Measurements from ENCODE around the gene COPS9.
A peak's percentile ranks its signal among the peaks of the same experiment; 100 is the strongest.

COPS9 gene

DNA sequence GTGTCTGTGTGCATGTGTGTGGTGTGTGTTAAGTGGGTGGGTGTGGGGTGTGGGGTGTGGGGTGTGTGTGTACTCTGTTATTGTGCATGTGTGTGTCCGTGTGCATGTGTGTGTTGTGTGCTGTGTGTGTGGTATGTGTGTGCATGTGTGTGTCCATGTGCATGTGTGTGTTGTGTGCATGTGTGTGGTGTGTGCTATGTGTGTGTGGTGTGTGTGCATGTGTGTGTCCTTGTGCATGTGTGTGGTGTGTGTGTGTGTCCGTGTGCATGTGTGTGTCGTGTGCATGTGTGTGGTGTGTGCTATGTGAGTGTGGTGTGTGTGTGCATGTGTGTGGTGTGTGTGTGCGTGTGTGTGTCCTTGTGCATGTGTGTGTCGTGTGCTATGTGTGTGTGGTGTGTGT lies 11.3 kb upstream of the COPS9 start:
- DNase-seq, result no peak

- DNase-seq, result no peak
Observed at GRCh38 chr2:240146627-240147278, 10.6 kb upstream of the COPS9 start.

DNA sequence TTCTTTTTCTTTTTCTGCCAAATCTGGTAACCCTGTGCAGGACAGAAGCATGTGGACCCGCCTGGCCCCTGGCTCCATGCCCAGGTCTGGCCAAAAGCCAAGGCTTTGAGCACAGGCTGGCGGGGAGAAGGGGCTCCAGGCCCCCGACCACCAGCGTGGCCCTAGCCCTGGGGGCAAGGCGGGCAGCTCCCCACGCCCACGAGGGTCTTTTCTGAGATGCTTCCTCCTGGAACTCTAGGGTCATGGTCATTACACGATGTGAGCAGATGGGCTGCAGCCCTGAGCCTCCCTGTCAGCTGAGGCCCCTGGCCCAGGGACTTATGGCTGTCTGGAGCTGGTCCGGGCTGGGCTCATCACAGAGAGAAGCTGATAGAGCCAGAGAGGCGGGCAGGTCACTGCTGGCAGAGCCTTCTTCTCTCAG lies 10.0 kb upstream of the COPS9 start:
- DNase-seq, result no peak

DNA sequence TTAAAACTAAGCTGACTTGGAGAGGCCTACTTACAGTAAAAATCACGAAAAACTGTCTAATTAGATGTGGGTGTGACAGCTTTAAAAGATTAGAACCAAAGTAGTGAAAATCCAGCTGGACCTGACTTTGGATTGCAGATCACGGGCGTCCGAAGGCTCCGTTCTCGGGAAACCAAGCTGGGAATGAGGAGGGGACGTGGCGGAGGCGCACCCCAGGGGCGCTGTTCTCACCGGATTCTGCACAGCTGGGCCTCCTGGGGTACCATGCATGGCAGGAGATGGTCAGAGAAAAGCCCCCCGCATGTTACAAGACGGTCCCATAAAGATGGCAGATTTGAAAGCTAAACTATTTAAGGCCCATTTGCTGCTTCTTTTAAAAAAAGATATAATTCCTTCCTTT lies 9.4 kb upstream of the COPS9 start:
- no peak for DNase-seq

GRCh38 chr2:240144649-240145261 lies 8.7 kb upstream of the COPS9 start:
- no peak for DNase-seq

- DNase-seq, result peak; percentile 70 to 83 (median 78)
Observed at GRCh38 chr2:240143801-240144648, 7.9 kb upstream of the COPS9 start.

GRCh38 chr2:240143276-240143675 lies 7.2 kb upstream of the COPS9 start:
- DNase-seq, result no peak

- DNase-seq, result no peak
Observed at GRCh38 chr2:240142859-240143258, 6.8 kb upstream of the COPS9 start.

DNA sequence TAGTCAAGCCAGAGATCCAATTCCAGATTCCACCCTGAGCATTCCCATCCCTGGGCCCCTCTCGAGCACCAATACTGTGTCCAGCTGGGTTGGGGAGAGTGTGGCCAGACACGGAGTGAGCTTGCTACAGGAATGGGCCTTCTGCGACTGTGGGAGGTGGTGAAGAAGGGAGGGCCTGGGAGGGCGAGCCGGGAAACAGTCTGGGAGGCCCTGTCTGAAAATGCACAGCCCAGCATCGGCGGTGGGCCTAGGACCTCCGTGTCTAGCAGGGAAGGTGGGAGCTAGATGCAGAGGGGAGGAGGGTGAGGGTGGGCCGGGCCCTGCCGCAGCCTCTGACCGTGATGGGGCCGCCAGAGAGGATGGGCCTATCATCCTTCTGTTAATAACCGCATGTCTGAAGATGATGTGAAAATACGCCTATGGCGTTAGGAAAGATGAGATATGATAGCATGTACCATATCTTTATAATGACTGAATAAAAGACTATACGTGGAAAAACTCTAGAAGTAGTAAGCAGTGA lies 6.2 kb upstream of the COPS9 start:
- no peak for DNase-seq

- DNase-seq, result no peak
Observed at GRCh38 chr2:240141736-240142135, 5.6 kb upstream of the COPS9 start.

- DNase-seq, result no peak
Observed at GRCh38 chr2:240140920-240141319, 4.8 kb upstream of the COPS9 start.

DNA sequence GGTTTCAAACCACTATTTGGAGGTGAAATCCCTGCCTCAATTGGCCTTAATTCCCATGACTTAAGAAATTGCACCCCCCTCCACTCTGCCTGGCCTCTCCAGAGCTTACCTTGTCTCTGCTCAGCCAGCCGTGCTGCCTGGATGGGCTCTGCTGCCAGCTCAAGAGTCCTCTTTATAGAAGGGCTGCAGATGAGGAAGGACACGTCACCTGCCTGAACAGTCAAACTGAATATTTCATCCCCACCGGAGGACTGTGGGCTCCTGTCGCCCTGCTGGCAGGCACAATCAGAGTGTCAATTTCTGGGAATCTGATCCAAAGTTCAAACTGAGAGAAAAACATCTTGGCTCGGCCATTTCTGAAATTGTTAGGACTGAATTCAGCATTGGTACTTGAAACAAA lies 4.4 kb upstream of the COPS9 start, which contains the start of gene OTOS:
Gene OTOS, minus strand, starts transcription at position 148 of the 400 bp plus-strand sequence. CDS start 332 bp downstream, outside the sequence.
- no peak for DNase-seq

GRCh38 chr2:240139666-240140393 lies 3.7 kb upstream of the COPS9 start:
- DNase-seq, result no peak

- no peak for DNase-seq
Observed at GRCh38 chr2:240139011-240139441, 2.9 kb upstream of the COPS9 start.

DNA sequence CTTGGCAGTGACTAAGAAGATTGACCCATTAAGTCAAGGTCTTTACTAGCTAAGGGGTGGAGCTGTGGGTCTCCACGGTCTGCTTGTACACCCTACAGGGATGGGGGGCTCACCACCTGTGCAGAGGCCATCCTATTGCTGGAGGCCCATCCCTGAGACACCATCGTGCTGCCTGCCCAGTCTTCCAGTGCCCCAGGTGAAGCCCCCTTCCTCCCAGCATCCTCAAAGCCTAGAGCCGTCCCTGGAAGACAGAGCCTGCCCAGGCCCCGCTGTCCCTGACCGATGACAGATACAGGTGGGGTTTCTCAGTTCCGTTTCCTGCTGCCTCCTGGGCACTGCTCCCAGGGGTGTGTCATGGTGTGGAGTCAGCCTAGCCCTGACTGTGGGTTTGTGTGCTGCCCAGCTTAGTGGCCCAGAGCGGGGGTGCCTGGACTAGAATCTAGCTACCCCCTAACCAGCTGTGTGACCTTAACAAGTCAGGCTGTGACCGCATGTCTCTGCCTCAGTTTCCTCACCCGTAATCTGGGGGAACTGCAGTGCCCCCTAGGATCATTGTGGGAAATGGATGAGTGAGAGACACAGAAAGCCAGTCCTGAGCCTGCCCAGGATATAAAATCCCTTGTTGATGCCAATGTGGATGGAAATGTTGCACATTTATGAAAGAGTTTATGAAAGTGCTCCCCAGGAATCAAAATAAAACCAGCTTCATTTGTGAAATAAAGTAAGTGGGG lies 2.3 kb upstream of the COPS9 start:
- DNase-seq, result no peak

GRCh38 chr2:240137596-240138253 lies 1.6 kb upstream of the COPS9 start:
- DNase-seq, result no peak

DNA sequence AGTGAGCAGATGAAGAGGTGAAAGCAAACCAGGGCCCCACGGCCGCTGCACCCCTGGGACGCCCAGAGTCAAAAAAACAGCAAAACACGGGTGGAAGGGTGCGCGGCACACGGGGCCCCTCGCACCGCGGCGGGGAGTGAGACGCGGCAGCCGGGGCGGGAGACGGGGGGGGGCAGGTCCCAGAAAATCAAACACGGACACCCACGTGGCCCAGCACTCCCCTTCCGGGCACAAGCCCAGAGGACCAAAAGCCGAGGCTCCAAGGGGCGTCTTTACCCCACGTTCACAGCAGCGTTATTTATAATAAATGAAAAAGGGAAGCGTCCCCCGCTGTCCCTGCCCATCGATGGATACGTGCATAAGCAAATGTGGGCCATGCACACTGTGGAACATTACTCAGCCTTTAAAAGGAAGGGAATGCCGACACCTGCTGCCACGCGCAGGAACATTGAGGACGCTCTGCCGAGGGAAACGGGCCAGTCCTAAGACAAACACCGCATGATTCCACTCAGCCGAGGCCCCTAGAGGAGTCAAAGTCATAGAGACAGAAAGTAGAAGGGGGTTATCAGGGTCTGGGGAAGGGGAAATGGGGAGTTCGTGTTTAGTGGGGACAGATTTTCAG lies 677 bp upstream of the COPS9 start:
- peak in 1 of 4 experiments; percentile 40 for DNase-seq

DNA sequence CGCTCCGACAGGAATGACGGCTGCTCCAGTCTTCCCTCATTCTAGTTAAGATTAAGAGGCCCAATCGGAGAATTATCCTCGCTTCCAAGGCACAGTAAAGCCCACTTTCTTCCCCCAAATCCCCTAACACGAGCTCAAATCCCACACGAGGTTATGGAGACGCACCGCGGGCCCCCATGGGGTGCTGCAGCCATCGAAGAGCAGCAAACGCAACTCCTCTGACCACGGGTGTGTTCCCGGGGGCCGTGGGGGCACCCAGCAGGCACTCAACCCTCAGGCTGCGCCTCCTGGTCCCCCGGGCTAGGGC lies 446 bp downstream of the COPS9 start:
- no peak for DNase-seq

DNA sequence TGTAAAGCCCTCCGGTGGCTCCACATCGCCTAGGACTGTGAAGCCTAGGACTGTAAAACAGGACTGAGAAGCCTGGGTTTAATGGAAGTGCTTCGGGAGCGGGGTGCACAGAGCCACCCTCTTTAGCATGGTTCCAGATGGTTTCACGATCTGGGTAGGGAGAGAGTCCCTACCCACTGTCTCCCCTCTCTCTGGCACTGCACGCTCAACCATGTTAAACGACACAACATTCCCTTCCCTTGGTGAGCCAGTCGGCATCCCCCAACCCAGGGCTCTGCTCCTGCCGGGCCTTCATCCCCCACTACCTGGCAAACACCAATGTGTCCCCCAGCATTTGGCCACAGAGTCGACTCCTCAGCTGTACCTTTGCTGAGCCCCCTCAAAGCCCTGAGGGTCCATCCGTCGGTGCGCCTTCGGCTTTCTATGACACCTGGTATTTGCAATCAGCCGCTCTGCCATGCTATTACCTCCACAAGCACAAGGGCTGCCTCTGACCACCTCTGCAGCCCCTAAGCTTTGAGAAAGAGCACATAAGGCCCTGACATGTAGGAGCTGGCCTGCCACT lies 1.1 kb downstream of the COPS9 start:
- DNase-seq, result no peak

GRCh38 chr2:240134466-240134865 lies 1.6 kb downstream of the COPS9 start:
- DNase-seq, result no peak

DNA sequence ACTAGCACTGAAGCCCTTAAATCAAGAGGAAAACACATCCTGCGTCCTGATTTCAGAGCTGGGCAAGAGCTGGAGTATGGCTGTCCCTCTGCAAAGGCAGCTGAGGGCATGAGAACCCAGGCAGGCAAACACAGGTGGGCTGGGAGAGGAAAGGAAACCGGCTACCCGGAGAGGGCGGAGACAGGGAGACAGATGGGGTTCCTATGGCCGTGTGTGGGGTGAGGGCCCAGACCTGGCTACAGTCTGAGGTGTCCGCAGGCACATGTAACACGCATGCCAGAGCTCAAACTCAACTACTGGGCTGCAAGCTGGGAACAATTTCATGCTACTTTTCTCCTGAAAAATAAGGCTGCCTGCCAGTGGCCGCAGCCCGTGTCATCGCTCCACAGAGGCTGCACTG lies 2.7 kb downstream of the COPS9 start:
- DNase-seq, result no peak
